Sigmoid colon (tissue), 3 donors: ENCODE measurements around the gene KCNJ10.

Source experiments
- POLR2A ChIP-seq, 2 donors: fragments of 450-650 bp; IDR thresholded peaks; one replicate each; pipeline ENCODE4 v1.6.1; 2016; ENCODE audit warnings: antibody characterized with exemption in 2 of 2, mild to moderate bottlenecking in 2 of 2, moderate library complexity in 2 of 2
- TF ChIP-seq, protein P1 (sequence below), 4 experiments: fragments of 450-650 bp in 3 of 4; fragments of 200-600 bp in 1 of 4; IDR thresholded peaks; one replicate each; pipeline ENCODE4 v1.5.1; 2016 to 2019; ENCODE audit warnings: antibody characterized with exemption in 4 of 4, mild to moderate bottlenecking in 3 of 4, moderate library complexity in 2 of 4

- no peak for TF ChIP-seq POLR2A (IDR thresholded peaks at IDR 0.05)
- TF ChIP-seq, protein P1, sequence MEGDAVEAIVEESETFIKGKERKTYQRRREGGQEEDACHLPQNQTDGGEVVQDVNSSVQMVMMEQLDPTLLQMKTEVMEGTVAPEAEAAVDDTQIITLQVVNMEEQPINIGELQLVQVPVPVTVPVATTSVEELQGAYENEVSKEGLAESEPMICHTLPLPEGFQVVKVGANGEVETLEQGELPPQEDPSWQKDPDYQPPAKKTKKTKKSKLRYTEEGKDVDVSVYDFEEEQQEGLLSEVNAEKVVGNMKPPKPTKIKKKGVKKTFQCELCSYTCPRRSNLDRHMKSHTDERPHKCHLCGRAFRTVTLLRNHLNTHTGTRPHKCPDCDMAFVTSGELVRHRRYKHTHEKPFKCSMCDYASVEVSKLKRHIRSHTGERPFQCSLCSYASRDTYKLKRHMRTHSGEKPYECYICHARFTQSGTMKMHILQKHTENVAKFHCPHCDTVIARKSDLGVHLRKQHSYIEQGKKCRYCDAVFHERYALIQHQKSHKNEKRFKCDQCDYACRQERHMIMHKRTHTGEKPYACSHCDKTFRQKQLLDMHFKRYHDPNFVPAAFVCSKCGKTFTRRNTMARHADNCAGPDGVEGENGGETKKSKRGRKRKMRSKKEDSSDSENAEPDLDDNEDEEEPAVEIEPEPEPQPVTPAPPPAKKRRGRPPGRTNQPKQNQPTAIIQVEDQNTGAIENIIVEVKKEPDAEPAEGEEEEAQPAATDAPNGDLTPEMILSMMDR (IDR thresholded peaks at IDR 0.05), result no peak
Measured at GRCh38 chr1:160104486-160104885, 34.5 kb upstream of the KCNJ10 start.
